GM12891 (cell line): ENCODE results near the gene NEGR1.

Source experiments
- PAX5 ChIP-seq: IDR thresholded peaks from 2 replicates; pipeline ENCODE4 v1.6.1; 2011; ENCODE audit warnings: low read length, moderate library complexity, mild to moderate bottlenecking; ENCODE audit not compliant: insufficient read depth, severe bottlenecking
- POLR2A ChIP-seq: IDR thresholded peaks from 2 replicates; pipeline ENCODE4 v1.6.1; 2011; ENCODE audit warnings: low read depth, low read length, control low read depth
- POLR2AphosphoS5 ChIP-seq: IDR thresholded peaks from 2 replicates; pipeline ENCODE4 v1.6.1; 2011; ENCODE audit warnings: low read depth, low read length, control low read depth
- POU2F2 ChIP-seq: IDR thresholded peaks from 2 replicates; pipeline ENCODE4 v1.6.1; 2011; ENCODE audit warnings: low read depth, mild to moderate bottlenecking, control low read depth, low read length, moderate library complexity
- SPI1 ChIP-seq: IDR thresholded peaks from 2 replicates; pipeline ENCODE4 v1.6.1; 2011; ENCODE audit warnings: low read depth, low read length, control low read depth
- TAF1 ChIP-seq: IDR thresholded peaks from 2 replicates; pipeline ENCODE4 v1.6.1; 2011; ENCODE audit warnings: low read depth, low read length, control low read depth

DNA sequence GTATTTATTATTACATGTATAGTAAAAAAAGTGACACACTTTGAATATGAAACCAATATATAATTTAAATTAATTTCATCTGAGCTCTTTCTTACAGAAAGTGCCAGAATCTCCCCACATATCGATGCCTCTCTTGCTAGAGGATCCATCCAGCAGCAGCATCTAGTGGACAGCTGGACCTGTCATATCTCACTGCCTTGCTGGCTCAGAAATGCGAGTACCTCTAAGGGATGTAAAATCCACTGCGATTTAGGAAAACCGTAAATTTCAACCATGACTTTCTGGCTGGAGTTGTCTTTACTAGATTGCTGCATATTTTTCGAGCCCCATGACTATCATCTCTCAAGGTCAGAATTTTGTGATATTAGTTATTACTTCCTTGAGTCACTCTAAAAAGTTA, 333.8 kb downstream of the NEGR1 start:
- TF ChIP-seq POLR2A, result no peak
- no peak for TF ChIP-seq TAF1
- TF ChIP-seq POLR2AphosphoS5, result no peak
- TF ChIP-seq PAX5, result no peak
- TF ChIP-seq SPI1, result no peak
- no peak for TF ChIP-seq POU2F2
